ENCODE measurements around the gene TINCR. TPM values are rescaled to one million over a fixed set of nuclear protein-coding genes. Genes with fewer than 3 reads are reported as not detected.

TINCR gene
- polyA plus RNA-seq, 2 of the 4 experiments (the other 2 are of a cell fraction), result 1.2 to 1.8 TPM

- H3K4me1 ChIP-seq, result no peaks in the 10 kb centered on the region
- 31% methylated on average over 8 of the region's 8 CpGs for WGBS (ENCODE audit: missing lambda C conversion rate)
- H3K4me2 ChIP-seq, result no peak overlapping the region
- peak; percentile 54 for TF ChIP-seq CTCF (IDR thresholded peaks at IDR 0.05)
- TF ChIP-seq HES2 (IDR thresholded peaks at IDR 0.05), result no peak
- peak; percentile 46 for TF ChIP-seq SMC3 (IDR thresholded peaks at IDR 0.05)
- TF ChIP-seq RAD21 (conservative IDR thresholded peaks at IDR 0.05 in 1 of 2, IDR thresholded peaks at IDR 0.05 in 1 of 2), result peak; percentile 57 to 59
- ATAC-seq, result peak; percentile 59 to 67; a peak in 4 of 6 replicates
- H3K9me3 ChIP-seq, result no peaks in the 10 kb centered on the region
- ChIA-PET POLR2A (no interaction called here), CTCF (interaction anchor here (1.0 to 1.9 kb wide), 6 partner anchors 9 to 29 kb away, joined by 3 to 9 read pairs (median 4); partner anchors contain the start of gene TINCR)
- H3K27ac ChIP-seq, result no peak overlapping the region
- no peak overlapping the region for H3K4me3 ChIP-seq
- FAIRE-seq, result no peak
- DNase-seq (ENCODE audit: low read depth in 1 of 2, low spot score in 1 of 2), result peak; percentile 47 to 58
Observed at GRCh38 chr19:5547881-5548280, 19.9 kb downstream of the TINCR start.

DNA sequence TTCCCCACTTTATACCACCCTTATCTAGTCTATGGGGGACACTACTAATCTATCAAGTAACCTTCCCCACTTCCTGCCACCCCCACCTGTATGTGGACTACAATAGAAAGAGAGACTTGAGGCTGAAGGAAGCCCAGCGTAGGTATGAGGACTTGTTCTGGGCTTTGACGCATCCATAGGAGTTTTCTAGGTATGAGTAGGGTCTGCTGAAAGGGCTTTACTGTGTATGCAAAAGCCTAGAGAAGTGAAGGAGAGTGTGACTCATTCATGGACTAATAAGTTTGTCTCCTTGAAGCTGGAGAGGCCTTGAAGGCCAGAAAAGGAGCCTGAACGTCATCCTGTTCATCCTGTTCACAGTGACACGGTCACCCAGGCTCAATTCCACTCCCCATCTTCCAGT lies 21.8 kb downstream of the TINCR start:
- TF ChIP-seq RARB (CRISPR knock-in tag; IDR thresholded peaks at IDR 0.05) (no peak), NR3C1 (IDR thresholded peaks at IDR 0.05) (no peak)
- ChIA-PET POLR2A (no interaction called here), CTCF (interaction anchor here (0.6 to 1.5 kb wide), 2 partner anchors 18 to 30 kb away, joined by 3 read pairs; no protein-coding TSS in a partner anchor)
- Histone ChIP-seq H3K4me3 (no peak overlapping the region), H3K27ac (no peak overlapping the region), H3K4me2 (no peak overlapping the region), H3K9me3 (no peaks in the 10 kb centered on the region), H3K4me1 (no peaks in the 10 kb centered on the region)
- ATAC-seq (no peak; a peak in 1 of 6 replicates), FAIRE-seq (no peak), DNase-seq (ENCODE audit: low read depth in 1 of 2, low spot score in 1 of 2) (no peak)
- 49% methylated on average over 4 of the region's 4 CpGs for whole genome bisulfite sequencing (ENCODE audit: missing lambda C conversion rate)

DNA sequence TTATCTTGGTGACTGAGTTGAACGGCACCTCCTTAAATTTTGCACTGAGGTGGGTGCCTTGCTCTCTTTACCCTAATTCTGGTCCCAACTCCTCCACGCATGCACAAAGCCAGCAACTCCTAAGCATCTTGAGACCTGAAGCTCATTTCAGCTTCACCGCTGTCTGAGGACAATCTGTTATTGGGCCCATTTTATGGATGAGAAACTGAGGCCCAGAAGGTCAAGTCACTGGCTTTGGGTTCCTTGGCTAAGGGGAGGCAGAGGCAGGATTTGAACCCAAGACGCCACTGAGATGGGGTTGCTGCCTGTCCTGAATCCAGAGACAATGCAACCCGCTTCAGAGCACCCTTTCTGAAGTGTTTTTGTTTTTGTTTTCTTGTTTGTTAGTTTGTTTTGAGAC lies 22.7 kb downstream of the TINCR start:
- H3K4me1 ChIP-seq, result no peaks in the 10 kb centered on the region
- DNase-seq (ENCODE audit: low read depth in 1 of 2, low spot score in 1 of 2) (no peak), FAIRE-seq (no peak), ATAC-seq (no peak)
- H3K4me2 ChIP-seq, result no peak overlapping the region
- TF ChIP-seq NFE2L2 (conservative IDR thresholded peaks at IDR 0.05; ENCODE audit: low read length) (no peak), HOXB13 (CRISPR knock-in tag; IDR thresholded peaks at IDR 0.05; ENCODE audit: low read depth) (no peak), TP53 (CRISPR knock-in tag; IDR thresholded peaks at IDR 0.05) (no peak), CHD4 (IDR thresholded peaks at IDR 0.05; ENCODE audit: borderline replicate concordance) (no peak), POLR2AphosphoS2 (conservative IDR thresholded peaks at IDR 0.05; ENCODE audit: low read length) (no peak), SREBF2 (IDR thresholded peaks at IDR 0.05) (no peak), ZSCAN20 (CRISPR knock-in tag; IDR thresholded peaks at IDR 0.05) (no peak), EHF (CRISPR knock-in tag; IDR thresholded peaks at IDR 0.05) (no peak), POLR2A (IDR thresholded peaks at IDR 0.05; ENCODE audit: low read length) (no peak), ZNF302 (CRISPR knock-in tag; IDR thresholded peaks at IDR 0.05) (no peak), FOSL2 (IDR thresholded peaks at IDR 0.05) (no peak), FOSL2 (CRISPR knock-in tag; IDR thresholded peaks at IDR 0.05) (no peak), NPAS2 (CRISPR knock-in tag; IDR thresholded peaks at IDR 0.05; ENCODE audit: borderline replicate concordance) (no peak)
- TF ChIP-seq, protein P1, sequence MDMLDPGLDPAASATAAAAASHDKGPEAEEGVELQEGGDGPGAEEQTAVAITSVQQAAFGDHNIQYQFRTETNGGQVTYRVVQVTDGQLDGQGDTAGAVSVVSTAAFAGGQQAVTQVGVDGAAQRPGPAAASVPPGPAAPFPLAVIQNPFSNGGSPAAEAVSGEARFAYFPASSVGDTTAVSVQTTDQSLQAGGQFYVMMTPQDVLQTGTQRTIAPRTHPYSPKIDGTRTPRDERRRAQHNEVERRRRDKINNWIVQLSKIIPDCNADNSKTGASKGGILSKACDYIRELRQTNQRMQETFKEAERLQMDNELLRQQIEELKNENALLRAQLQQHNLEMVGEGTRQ (IDR thresholded peaks at IDR 0.05), result no peak
- TF ChIP-seq, protein P2, sequence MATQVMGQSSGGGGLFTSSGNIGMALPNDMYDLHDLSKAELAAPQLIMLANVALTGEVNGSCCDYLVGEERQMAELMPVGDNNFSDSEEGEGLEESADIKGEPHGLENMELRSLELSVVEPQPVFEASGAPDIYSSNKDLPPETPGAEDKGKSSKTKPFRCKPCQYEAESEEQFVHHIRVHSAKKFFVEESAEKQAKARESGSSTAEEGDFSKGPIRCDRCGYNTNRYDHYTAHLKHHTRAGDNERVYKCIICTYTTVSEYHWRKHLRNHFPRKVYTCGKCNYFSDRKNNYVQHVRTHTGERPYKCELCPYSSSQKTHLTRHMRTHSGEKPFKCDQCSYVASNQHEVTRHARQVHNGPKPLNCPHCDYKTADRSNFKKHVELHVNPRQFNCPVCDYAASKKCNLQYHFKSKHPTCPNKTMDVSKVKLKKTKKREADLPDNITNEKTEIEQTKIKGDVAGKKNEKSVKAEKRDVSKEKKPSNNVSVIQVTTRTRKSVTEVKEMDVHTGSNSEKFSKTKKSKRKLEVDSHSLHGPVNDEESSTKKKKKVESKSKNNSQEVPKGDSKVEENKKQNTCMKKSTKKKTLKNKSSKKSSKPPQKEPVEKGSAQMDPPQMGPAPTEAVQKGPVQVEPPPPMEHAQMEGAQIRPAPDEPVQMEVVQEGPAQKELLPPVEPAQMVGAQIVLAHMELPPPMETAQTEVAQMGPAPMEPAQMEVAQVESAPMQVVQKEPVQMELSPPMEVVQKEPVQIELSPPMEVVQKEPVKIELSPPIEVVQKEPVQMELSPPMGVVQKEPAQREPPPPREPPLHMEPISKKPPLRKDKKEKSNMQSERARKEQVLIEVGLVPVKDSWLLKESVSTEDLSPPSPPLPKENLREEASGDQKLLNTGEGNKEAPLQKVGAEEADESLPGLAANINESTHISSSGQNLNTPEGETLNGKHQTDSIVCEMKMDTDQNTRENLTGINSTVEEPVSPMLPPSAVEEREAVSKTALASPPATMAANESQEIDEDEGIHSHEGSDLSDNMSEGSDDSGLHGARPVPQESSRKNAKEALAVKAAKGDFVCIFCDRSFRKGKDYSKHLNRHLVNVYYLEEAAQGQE (IDR thresholded peaks at IDR 0.05), result no peak
- TF ChIP-seq, protein P3, sequence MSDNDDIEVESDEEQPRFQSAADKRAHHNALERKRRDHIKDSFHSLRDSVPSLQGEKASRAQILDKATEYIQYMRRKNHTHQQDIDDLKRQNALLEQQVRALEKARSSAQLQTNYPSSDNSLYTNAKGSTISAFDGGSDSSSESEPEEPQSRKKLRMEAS (IDR thresholded peaks at IDR 0.05), result no peak
- TF ChIP-seq, protein P4, sequence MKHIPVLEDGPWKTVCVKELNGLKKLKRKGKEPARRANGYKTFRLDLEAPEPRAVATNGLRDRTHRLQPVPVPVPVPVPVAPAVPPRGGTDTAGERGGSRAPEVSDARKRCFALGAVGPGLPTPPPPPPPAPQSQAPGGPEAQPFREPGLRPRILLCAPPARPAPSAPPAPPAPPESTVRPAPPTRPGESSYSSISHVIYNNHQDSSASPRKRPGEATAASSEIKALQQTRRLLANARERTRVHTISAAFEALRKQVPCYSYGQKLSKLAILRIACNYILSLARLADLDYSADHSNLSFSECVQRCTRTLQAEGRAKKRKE (CRISPR knock-in tag; IDR thresholded peaks at IDR 0.05; ENCODE audit: low read depth), result no peak
- H3K27ac ChIP-seq, result no peak overlapping the region
- WGBS (ENCODE audit: missing lambda C conversion rate), result 59% methylated on average over 5 of the region's 5 CpGs
- ChIA-PET POLR2A (no interaction called here), CTCF (interaction anchor here (1.5 kb wide), 1 partner anchor 19 kb away, joined by 3 read pairs; no protein-coding TSS in a partner anchor)
- H3K9me3 ChIP-seq, result no peaks in the 10 kb centered on the region
- no peak overlapping the region for H3K4me3 ChIP-seq
